Activated effector memory CD4-positive, alpha-beta T cell treated with Interleukin-2 at 50 U/mL for 16 hours (primary cell): ENCODE data around the gene ATP8A2.
A peak's percentile ranks its signal among the peaks of the same experiment; 100 is the strongest.

ENCODE experiments used
- DNase-seq: peaks from one replicate; pipeline ENCODE4 v3.0.0-alpha.2; 2020

ATP8A2 gene

DNA sequence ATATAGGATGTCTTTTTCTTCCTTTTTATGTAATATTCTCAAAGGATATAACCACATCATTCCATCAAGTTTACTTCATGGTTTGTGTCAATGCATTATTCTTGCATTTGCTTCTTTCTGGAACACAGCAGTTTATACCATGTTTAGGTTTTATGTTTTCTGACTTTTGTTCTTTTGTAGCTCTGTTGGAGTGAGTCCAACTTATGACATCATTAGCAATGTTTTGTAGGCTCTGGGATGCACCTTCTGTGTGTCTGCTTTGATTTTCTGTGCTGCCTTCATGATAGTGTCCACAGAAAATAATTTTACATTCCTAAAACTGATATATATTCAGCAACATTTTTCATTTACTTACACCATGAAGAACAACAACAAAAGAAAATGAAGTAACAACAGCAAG lies 611.1 kb downstream of the ATP8A2 start:
- no peak for DNase-seq

DNA sequence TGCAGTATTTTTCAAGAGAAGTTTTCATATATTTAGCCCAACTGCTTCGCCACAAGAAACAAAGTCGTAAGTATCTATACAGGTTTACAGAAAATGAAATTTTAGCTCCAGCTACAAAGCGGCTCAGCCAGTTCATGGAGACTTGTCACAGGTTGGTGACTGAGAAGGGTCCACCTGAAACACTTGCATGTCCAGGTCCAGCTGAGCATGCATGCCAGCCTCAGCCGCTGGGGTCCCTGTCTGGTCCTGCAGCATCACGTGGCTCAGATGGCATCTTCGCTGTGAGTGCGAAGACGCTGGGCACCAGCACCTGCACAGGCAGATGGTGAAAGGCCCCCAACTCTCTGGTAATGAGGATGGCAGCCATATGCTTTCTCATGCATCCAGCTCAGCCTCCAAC lies 616.2 kb downstream of the ATP8A2 start:
- DNase-seq = no peak

DNA sequence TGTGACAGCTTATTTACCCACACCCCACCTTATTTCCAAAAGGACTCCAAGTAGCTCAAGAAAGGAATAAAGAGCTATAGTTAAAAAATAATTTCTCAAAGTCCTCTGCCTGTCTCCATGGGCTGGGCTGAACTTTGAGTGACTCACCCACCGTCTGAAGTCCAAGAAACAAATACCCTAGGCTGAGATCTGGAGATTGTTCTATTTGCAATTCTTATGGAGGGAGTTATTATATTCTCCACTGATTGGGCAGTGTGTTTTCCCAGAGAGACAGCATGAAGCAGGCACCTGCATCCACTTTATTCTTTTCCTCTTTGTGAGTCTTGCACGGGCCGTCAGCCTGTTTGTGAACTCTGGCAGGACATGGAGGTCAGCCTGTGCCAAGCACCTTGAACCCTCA lies 616.9 kb downstream of the ATP8A2 start:
- no peak for DNase-seq

DNA sequence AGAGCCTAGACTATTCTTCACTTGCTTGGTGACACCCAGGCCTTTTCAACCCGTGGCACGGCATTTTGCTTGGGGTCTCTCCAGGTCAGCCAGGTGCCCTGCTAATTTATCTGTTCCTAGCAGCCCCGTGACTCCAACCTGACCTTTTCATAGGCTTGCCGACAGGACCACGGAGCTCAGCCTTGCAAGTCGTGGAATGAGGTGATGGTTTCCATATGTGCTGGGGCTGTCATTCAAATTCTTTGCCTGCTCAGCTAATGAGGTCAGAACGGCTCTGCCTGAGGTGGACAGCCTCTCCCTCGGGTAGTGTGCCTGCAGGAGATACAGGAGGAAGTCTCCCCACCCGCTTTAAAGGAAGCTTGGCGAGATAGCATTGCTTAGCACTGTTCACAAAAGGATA lies 619.0 kb downstream of the ATP8A2 start:
- DNase-seq = no peak

DNA sequence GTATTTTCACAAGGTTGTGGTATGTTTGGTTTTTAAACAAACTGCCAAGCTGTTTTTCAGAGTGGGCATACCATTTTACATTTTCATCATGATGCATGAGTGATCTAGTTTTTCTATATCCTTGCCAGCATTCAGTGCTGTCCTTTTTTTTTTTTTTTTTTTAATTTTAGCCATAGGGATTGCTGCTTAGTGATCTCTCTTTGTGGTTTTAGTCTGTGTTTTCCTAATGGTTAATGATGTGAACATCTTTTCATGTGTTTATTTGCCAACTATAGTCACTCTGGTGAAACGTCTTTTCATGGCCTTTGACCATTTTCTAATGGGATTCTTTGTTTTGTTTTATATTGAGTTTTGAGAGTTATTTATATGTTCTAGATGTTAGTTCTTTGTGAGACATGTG lies 620.3 kb downstream of the ATP8A2 start:
- DNase-seq = no peak

DNA sequence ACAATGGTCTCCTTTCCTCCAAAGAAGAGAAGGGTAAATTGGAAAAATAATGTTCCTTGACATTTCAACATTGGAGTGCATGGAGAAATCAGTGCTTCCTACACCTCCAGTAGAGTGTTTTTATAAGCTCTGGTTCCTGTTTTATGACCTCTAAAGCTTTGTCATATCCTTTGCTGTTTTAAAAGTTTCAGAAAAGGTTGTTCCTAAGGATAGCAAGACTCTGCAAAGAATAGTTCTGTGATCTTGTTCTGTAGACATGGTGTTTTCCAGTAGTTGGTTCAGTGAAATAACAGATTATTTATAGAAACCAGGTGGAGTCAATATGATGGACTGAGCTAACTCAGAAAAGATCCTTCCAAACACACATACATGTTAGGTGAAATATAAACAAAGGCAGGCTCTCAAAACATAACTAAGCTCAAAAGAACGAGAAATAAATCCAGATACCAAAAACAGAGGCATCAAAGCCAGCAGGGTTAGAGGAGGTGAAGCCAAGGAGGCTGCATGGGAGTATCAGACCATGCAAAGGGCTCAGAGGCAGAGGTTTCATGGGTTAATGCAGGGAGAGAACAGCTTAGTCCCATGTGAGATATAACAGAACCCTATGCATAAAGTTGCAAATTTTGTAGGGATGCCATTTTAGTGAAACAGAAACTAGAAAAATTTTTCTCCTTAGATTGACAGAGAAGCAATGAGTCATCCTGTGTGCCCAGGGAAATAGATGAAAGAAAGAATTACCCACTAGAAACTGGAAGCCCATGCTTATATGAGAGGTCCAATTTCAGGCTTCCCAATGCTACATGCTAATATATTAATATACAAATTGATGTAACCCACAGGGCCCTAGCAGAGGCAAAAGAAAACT lies 635.7 kb downstream of the ATP8A2 start:
- DNase-seq = no peak

DNA sequence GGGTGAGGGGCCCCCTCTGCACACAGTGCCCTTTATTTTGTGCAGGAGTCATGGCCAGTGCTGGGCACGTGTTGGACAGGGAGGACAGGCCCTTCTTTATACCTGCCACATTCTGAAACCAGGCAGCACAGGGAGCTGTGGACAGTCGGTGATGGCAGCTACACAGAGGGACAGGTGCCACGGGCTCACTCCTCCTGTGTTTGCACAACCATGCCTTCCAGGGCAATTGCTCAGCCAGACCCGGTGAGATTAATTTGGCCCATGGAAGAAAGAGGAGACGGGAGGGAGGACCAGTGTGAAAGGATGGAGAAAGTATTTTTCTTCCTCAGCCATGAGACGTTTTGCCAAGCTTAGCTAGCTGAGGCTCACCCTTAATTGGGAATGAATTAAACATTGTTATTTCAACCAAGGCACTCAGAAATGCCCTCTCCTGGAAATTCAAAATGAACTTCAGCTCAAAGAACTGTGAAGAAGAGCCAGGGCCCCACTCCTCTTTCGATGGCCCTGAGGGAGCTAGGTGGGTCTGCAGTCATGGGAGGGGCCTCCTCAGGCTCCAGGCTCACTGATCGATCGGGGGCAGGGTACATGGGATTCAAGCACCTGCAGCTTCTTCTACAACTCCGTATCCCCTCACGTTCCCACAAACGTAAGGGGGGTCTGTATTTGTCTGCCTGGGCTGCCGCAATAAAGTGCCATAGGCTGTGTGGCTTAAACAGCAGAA lies 638.9 kb downstream of the ATP8A2 start:
- no peak for DNase-seq

DNA sequence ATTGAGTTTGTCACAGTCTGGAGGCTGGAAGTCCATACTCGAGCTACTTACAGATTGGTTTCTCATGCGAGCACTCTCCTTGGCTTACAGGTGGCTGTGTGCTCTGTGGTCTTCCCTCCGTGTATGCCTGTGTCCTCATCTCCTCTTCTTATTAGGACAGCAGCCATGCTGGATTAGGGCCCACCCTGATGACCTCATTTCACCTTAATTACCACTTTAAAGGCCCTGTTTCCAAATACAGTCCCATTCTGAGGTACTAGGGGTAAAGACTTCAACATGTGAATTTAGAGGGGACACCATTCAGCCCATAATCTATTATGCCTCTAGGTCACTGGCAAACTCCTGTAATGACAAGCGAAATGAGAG lies 639.4 kb downstream of the ATP8A2 start:
- no peak for DNase-seq

DNA sequence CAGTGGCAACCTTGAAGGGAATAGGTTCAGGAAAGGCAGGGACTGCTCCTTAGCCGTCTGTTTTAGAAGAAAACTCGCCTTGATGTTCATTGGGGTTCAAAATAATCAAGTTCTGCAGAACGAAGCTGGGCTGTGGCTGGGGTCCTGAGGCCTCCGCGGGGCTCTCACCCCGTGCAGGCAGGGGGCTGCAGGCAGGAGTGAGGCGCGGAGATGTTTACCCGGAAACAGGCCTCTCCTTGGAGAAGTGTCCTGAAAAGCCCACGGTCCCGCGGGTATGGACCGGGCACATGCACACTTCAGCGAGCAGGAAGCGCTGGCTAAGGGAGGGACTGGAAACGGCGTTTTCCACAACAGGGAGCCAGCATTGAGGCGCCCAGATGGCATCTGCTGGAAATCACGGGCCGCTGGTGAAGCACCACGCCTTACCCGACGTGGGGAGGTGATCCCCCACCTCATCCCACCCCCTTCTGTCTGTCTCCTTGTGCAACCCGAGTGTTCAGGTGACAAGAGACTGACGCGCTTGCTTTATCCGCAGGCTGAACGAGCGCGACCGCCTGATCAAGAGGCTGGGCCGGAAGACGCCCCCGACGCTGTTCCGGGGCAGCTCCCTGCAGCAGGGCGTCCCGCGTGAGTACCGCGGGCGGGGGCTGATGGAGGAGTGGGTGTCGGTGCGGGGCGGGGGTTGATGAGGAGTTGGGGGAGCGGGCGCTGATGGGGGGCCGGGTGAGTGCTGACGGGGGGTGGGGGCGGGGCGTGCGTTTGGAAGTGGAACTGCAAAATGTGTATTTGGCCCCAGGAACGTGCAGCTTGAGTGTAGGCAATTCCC lies 640.4 kb downstream of the ATP8A2 start:
- peak; percentile 29 for DNase-seq

DNA sequence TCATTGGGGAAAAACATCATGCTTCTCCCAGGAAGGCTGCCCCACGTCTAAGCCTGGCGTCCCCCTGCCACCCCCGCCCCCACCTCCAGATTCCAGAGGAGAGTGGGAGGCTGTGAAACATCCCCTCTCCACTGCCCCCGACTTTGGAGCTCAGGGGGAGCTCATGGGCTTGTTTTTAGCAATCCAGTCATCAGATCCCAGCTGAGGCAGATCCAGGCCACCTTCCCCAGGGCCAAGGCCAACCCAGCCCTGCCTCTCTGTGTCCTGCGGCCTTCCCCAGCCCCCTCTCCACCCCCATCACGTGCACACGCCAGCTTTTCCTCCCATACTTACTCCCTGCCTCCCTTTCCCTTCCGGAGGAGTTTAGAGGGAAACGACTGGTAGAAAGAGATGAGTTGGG lies 641.2 kb downstream of the ATP8A2 start:
- no peak for DNase-seq

DNA sequence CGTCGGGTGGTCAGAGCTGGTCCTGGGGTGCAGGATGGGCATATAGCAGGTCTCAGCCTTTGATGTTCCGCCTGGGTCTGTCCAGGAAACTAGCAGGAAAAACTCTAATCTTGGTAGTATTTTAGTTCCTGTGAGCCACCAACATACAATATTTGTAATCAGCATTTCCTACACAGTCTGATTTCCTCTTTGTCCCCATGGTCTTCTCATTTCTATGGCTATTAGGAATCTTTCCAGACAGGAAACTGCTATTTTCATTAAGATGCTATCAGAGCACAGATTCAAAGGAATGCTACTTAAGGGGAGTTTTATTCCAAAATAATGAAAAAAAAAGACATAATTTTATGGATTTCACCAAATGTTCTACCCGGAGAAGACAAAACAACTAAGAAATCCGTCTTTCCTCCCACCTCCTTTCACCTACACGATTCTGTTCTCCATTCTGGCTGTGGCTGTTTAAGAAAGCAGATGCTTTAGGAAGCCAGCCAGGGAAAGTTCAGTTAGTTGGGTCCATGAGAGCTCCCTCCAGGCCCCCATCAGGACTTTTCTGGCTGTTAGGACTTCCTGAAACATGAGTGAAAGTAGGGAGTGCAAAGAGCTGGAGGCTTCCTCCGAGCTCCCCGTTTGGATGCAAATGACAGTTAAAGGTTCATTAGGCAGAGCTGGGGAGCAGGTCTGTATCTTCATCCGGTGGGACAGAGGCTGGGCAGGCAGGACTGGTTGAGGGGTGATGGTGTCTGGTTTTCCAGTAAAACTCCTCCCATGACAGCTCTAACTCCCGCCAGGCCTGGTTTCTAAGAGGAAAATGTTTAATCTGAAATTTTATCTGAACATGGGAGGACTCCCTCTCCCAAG lies 643.7 kb downstream of the ATP8A2 start:
- DNase-seq = no peak

DNA sequence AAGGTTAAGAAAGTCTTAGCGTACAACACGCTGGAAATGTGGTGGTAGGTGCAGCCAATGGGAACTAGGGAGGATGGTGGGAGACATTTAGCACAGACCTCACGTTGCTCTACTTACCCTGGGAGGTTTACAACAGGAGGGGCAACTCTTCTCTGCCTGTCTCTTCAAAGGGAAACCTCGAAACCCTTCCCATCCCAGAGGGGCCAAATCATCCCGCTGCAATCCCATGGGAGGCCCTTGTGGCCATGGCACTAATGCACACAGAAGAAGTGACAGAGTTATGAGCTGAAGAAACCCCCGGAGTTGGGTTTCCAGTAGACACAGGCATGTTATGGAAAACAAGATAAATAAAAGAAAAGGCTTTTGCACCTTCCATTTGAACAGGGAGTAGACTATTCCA lies 644.4 kb downstream of the ATP8A2 start:
- no peak for DNase-seq

DNA sequence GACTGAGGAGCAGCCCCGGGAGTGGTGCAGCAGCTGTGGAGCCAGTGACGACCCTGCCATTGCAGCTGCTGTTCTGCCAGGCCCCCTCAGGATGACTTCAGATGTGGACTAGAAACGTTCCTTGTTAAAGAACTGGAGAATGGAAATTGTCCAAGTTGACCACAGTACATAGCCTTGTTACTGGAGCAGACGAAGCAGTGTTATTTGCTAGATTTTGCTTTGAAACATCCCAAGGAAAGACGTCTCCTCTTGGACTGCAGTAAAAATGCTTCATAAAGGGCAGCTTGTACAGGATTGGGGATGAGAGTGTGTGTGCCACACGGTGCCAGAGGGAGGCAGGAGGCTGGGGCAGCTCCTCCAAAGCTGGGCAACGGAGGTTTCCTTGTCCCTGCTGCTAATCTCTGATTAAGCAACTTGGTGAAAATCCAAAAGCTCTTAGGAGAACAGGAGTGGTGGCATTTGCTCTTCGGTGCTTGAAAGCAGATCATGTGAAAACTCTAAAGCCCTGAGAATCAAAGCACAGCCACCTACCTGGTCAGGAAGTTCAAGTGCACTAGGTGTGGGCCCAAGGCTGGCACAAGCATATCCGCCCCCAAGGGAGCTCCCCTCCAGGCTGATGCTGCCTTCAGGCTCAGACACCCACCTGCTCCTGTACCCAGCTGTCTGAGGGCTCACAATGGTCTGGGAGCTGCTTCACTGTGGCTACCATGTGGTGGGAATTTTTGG lies 645.6 kb downstream of the ATP8A2 start:
- DNase-seq = no peak

DNA sequence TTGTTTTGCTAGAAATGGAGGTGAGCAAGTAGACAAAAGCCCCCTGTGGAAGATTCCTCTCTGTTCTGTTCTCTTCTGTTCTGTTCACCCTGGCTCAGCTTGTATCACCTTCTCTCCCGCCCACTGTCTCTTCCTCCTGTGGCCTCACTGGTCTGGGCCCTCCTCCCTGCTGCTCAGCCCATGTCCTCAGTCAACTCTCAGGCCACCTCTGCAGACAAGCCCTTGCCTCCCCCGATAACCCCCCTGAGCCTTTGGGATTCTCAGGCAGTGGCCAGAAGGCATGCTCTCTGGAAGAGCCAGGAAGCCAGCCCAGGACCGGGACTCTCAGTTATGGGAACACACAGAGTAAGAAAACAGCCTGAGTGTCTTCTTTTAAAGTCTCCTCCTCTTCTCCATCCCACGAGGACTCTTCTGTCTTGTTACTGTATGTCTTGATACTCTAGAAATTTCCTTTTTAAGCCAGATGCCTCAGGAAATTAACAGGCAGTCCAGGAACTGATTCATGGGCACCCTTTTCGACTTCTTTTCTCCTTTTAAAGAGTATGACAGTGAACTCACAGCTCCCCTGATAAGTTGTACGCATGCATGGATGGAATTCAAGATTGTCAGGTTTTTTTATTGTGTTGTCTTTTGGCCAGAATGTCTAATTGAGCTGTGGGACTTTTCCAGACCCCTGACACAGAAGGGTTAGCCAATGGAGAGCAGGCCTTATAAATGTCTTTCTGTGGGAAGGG lies 646.3 kb downstream of the ATP8A2 start:
- no peak for DNase-seq

DNA sequence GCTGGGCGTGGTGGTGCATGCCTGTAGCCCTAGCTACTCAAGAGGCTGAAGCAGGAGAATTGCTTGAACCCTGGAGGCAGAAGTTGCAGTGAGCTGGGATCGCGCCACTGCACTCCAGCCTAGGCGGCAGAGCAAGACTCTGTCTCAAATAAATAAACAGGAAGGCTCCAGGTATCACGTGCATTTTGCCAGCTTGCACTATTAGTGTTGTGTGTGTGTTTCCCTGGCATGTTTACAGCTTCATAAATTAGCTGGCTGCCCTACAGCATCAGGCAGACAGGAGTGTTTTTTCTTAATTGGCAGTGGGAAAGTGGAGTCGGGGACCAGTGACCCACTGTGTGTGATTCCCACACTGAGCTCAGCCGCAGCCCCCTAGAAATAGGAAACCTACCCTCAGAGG lies 647.5 kb downstream of the ATP8A2 start:
- no peak for DNase-seq

DNA sequence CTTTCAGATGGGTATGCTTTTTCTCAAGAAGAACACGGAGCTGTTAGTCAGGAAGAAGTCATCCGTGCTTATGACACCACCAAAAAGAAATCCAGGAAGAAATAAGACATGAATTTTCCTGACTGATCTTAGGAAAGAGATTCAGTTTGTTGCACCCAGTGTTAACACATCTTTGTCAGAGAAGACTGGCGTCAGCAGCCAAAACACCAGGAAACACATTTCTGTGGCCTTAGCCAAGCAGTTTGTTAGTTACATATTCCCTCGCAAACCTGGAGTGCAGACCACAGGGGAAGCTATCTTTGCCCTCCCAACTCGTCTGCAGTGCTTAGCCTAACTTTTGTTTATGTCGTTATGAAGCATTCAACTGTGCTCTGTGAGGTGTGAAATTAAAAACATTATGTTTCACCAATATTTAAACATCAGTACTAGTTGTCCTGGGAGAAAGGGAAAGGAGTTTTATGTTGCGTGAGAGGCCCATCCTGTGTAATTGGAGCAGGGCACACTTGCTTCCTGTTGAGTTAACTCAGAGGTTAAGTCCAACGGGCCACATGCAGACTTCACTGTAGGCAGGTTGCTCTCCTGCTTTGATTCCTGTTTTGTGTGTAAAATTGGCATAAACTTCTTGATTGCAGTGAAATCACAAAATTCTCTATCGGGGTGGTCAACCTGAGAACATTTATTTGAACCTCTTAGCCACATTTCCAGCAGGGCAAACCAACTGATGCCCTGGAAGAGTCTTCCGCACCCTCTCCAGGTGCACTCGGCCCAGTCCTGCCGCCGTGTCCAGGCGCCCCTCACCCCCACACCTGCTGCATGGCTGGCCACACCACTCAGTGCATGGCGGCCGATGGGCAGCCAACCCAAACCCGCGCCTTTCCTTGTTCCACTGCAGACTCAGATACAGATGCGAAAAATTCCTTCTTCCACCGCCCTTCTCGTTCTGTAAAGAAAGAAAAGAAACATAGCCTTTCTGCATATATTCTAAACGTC lies 648.4 kb downstream of the ATP8A2 start:
- DNase-seq = no peak

DNA sequence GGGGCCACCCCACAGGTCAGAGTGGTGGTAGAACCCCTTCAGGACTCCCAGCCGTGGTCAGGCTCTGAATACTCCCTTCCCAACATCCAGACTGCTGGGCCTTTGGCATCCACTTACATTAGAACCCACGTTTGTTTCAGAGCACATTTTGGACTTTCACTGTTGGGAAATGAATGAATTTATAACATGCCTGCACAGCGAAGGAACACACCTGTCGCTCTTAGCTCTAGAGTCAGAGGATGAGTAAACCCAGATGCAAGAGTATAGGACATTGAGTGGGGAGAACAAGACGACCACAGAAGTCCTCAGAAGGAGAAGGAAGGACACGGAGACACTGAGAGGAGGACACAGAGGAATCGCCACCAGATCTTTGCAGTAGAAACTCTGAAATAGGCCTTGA lies 649.1 kb downstream of the ATP8A2 start:
- no peak for DNase-seq

DNA sequence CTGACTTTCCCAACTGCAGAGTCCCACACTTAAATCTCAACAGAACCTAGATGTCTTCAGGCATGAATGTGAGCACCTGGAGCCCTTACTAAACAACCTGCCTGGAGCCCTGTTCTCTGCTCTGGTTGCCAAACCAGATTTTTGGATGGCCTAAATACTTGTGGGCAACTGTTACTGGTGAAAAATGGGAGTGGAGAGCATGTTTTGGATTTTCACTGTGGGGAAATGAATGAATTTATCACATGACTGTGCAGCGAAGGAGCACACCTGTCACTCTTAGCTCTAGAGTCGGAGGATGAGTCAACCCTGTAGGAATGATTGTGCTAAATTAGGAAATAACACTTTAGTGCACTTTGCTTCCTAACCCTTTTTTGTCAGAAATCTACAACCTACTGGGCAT lies 649.7 kb downstream of the ATP8A2 start:
- DNase-seq = no peak

DNA sequence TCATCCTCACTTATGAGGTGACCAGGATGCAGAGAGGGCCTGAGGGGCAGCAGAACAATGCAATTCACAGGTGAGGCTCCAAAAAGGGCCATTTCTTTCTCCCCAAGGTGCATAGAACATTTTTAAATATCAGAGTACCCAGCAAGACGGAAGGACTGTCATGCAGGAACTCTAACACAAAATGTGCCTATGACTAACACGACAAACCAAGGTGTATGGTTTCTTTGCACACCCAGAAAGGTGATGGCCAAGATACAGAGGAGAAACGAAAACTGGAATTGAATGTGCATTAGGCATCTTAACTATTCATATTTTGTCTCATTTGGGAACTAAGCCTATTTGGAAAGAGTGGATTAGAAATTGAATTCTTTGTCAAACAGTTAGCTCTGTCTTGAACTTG lies 650.2 kb downstream of the ATP8A2 start:
- DNase-seq = no peak
